ENCODE data around the gene CCDC154.

The CCDC154 gene

DNA sequence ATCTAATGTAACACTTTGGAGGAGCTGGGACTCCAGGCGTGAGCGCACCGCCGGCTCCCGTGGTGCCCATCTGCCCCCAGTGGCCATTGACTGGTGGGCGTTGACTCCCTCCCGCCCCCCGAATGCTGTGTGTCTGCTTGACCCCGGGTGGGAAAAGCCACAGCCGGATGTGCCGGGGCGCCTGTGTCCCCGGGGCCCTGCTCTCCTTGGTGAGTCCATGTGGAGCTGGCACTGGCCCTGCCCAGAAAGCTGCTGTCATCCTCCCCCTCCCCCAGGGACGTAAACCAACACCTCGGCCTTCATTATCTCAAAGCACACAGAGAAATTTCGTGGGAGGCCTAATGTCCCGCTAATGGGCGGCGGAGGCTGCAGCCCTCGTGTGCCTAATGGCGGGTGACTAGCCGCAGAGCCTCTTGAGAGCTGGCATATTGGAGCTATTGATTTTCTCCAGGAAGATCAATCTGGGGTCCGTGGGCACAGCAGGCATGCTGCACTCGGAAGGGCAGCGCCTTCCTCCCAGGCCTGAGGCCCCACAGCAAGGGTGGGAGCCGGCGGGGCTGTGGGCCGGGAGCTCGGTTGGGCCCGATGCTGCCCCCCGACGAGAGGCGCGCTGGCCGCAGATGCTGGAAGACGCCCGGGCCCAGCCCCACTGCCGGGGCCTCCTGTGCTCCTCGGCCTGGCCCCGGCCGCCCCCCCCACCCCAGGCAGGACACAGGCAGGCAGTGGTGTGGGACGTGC is 17.5 kb downstream of the CCDC154 start:
- Histone ChIP-seq H3K9me3 (ENCODE audit: control insufficient read depth, insufficient read depth, low read length) (no peaks in the 10 kb centered on the region), H3K36me3 (ENCODE audit: control insufficient read depth, insufficient read depth, low read length) (no peaks in the 10 kb centered on the region), H3K4me1 (ENCODE audit: control insufficient read depth, insufficient read depth, low read length) (no peaks in the 10 kb centered on the region), H3K27ac (ENCODE audit: low read depth, low read length) (no peak overlapping the region), H3K27me3 (ENCODE audit: control insufficient read depth, insufficient read depth, low read length) (no peaks in the 10 kb centered on the region), H3K9ac (ENCODE audit: low read depth, low read length) (no peak overlapping the region), H3K4me3 (ENCODE audit: low read depth, low read length) (no peak overlapping the region)

DNA sequence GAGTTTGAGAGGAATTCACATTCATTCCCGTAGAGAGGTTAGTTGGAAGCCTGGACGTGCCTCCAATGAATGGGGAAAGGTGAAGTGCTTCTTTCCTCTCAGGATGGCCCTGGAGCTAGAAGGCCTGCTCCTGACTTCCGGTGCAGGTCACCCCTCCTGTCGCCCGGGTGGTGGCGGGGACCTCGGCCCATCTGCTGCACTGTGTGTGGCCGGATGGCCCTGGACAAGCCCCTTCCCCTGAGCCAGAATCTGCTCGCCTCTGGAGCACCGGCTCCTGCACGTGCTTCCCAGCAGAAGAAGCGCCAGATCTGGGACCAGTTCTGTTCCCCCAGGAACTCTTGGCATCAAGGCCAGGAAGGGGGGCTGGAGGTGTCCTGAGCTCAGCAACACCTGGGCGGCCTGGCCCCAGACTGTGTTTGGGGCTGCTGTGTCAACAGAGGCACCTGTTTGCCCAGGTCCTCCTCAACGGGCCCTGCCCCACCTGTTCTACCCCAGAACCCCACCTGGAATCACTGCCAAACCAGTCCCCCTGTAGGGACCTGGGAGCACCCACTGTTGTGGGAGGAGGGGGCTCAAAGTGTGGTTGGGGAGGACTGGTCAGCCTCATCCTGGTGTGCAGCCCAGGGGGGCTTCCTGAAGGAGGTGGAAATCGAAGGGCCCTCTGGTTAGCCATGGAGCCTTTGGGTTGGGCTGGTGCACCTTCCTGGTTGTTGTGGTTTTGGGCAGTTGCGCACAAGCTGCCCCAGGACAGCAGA is 18.6 kb downstream of the CCDC154 start:
- H3K36me3 ChIP-seq (ENCODE audit: control insufficient read depth, insufficient read depth, low read length) = no peaks in the 10 kb centered on the region
- H3K4me1 ChIP-seq (ENCODE audit: control insufficient read depth, insufficient read depth, low read length) = no peaks in the 10 kb centered on the region
- H3K9ac ChIP-seq (ENCODE audit: low read depth, low read length) = no peak overlapping the region
- H3K4me3 ChIP-seq (ENCODE audit: low read depth, low read length) = no peak overlapping the region
- H3K27me3 ChIP-seq (ENCODE audit: control insufficient read depth, insufficient read depth, low read length) = no peaks in the 10 kb centered on the region
- no peak overlapping the region for H3K27ac ChIP-seq (ENCODE audit: low read depth, low read length)
- no peaks in the 10 kb centered on the region for H3K9me3 ChIP-seq (ENCODE audit: control insufficient read depth, insufficient read depth, low read length)

DNA sequence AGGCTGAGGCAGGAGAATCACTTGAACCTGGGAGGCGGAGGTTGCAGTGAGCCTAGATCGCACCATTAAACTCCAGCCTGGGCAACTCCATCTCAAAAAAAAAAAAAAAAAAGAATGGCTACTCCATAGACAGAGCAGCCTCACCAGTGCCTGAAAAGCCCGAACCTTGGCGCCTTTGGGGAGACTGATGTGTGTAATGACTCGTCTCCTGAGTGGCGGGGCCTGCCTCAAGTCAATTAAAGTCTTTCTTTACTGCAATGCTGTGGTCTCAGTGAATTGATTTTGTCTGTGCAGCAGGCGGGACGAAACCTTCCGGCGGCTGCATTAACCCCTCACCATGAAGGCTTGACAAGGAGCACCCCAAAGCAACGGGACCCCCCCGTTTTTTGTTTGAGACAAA is 20.3 kb downstream of the CCDC154 start:
- 0 out of 2 replicates have a peak, but pooled peaks cover 5% of the 10 kb centered on the region for H3K4me1 ChIP-seq (ENCODE audit: control insufficient read depth, insufficient read depth, low read length)
- H3K9ac ChIP-seq (ENCODE audit: low read depth, low read length) = no peak overlapping the region
- H3K4me3 ChIP-seq (ENCODE audit: low read depth, low read length) = no peak overlapping the region
- H3K27me3 ChIP-seq (ENCODE audit: control insufficient read depth, insufficient read depth, low read length) = no peaks in the 10 kb centered on the region
- H3K27ac ChIP-seq (ENCODE audit: low read depth, low read length) = no peak overlapping the region
- no peaks in the 10 kb centered on the region for H3K36me3 ChIP-seq (ENCODE audit: control insufficient read depth, insufficient read depth, low read length)
- H3K9me3 ChIP-seq (ENCODE audit: control insufficient read depth, insufficient read depth, low read length) = no peaks in the 10 kb centered on the region

DNA sequence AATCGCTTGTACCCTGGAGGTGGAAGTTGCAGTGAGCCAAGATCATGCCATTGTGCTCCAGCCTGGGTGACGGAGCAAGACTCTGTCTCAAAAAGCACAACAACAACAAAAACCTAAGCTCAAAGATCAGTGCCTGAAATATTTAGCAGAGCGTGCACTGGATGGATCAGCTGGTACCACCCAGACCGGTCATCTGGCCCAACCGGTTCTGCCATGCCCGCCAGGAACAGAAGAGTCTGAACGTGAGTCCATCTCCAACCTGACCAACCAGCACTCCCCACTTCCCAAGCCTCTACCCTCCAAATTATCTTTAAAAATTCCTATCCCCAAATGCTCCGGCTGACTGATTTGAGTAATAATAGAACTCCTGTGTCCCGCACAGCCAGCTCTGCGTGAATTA is 22.3 kb downstream of the CCDC154 start:
- H3K4me3 ChIP-seq (ENCODE audit: low read depth, low read length) = no peak overlapping the region
- H3K36me3 ChIP-seq (ENCODE audit: control insufficient read depth, insufficient read depth, low read length) = no peaks in the 10 kb centered on the region
- no peaks in the 10 kb centered on the region for H3K9me3 ChIP-seq (ENCODE audit: control insufficient read depth, insufficient read depth, low read length)
- no peak overlapping the region for H3K9ac ChIP-seq (ENCODE audit: low read depth, low read length)
- H3K4me1 ChIP-seq (ENCODE audit: control insufficient read depth, insufficient read depth, low read length) = 0 out of 2 replicates have a peak, but pooled peaks cover 5% of the 10 kb centered on the region
- H3K27ac ChIP-seq (ENCODE audit: low read depth, low read length) = no peak overlapping the region
- no peaks in the 10 kb centered on the region for H3K27me3 ChIP-seq (ENCODE audit: control insufficient read depth, insufficient read depth, low read length)

DNA sequence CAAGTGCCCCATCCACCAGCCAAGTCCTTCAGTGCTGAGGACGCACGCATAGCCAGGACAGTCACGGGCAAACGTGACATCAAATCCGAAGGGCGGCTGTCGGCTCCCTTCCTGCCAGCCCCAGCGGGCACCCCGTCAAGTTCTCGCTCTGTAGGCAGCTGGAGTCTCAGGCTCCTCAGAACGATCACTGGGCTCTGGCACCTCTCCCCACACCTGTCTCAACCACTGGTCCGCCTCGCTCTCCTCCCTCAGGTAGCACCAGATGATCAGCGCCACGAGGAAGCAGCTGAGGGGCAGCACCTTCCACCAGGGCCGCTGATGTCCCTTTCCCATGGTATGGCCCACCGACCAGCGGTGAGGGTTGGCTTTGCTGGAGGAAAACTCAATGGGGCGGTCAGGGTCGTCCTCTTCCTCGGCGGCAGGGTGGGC is 24.2 kb downstream of the CCDC154 start:
- Histone ChIP-seq H3K36me3 (ENCODE audit: control insufficient read depth, insufficient read depth, low read length) (no peaks in the 10 kb centered on the region), H3K27me3 (ENCODE audit: control insufficient read depth, insufficient read depth, low read length) (no peaks in the 10 kb centered on the region), H3K4me1 (ENCODE audit: control insufficient read depth, insufficient read depth, low read length) (0 out of 2 replicates have a peak, but pooled peaks cover 5% of the 10 kb centered on the region), H3K9me3 (ENCODE audit: control insufficient read depth, insufficient read depth, low read length) (no peaks in the 10 kb centered on the region), H3K4me3 (ENCODE audit: low read depth, low read length) (peak overlapping the region; percentile 97), H3K27ac (ENCODE audit: low read depth, low read length) (peak overlapping the region; percentile 76), H3K9ac (ENCODE audit: low read depth, low read length) (peak overlapping the region; percentile 85)

DNA sequence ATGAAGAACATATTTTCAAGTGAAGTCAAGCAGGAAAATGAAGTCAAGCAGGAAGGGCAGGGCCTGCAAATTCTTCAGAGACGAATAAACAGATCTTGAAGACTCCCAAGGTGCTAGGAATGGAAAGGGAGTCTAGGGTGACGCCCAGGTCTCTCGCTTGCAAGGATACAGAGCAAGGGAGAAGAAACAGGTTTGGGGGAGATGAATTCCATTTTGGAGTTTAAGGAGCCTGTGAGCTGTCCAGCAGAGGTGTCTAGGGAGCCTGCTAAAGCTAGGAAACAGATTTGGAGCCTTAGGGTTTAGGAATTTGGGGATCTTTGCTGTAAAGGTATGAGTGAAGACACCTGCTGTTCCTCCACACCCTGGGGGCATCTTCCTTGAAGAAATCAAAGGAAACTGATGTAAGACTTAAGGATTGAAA is 27.8 kb downstream of the CCDC154 start:
- H3K4me3 ChIP-seq (ENCODE audit: low read depth, low read length) = no peak overlapping the region
- H3K4me1 ChIP-seq (ENCODE audit: control insufficient read depth, insufficient read depth, low read length) = 0 out of 2 replicates have a peak, but pooled peaks cover 5% of the 10 kb centered on the region
- H3K36me3 ChIP-seq (ENCODE audit: control insufficient read depth, insufficient read depth, low read length) = peaks cover 4% of the 10 kb centered on the region; the same call in 1 of the 2 replicates
- H3K9me3 ChIP-seq (ENCODE audit: control insufficient read depth, insufficient read depth, low read length) = no peaks in the 10 kb centered on the region
- H3K27me3 ChIP-seq (ENCODE audit: control insufficient read depth, insufficient read depth, low read length) = no peaks in the 10 kb centered on the region
- no peak overlapping the region for H3K9ac ChIP-seq (ENCODE audit: low read depth, low read length)
- H3K27ac ChIP-seq (ENCODE audit: low read depth, low read length) = peak overlapping the region; percentile 5

DNA sequence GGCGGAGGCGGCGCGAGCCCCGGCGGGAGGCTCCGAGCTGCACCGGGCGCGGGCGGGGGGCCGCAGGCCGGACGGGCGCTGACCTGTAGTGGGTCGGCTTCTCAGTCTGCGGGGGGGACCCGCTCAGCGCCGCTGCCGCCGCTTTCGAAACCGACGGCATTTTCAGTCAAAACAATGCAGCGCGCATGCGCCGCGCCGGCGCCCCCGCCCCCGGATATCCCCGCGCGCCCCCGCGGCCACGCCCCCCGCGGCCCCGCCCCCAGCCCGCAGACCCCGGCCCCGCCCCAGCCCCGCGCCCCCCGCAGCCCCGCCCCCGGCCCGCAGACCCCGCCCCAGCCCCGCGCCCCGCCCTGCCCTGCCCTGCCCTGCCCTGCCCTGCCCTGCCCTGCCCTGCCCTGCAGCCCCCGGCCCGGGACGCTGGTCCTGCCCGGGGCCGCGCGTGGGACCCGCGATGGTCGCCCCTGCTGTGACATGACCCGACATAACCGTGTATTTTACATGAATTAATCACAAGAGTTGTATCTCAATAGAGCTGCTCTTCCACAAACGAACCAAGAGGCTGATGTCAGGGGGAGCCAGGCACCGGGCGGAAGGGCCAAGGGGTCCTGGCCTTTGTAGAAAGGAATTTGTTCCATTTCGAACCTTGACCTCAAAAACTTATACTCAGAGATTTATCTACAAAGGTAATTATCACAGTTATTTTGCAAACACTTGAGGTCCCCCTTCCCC is 29.7 kb downstream of the CCDC154 start, which contains the start of gene UNKL:
TSS of gene UNKL (minus strand) at position 173 of the 729 bp plus-strand sequence. CDS start at position 160, 13 bp downstream.
- H3K27ac ChIP-seq (ENCODE audit: low read depth, low read length) = peak within 1 kb of the TSS; percentile 47
- no peaks in the 10 kb centered on the region for H3K9me3 ChIP-seq (ENCODE audit: control insufficient read depth, insufficient read depth, low read length)
- 0 out of 2 replicates have a peak, but pooled peaks cover 3% of the 10 kb centered on the region for H3K4me1 ChIP-seq (ENCODE audit: control insufficient read depth, insufficient read depth, low read length)
- H3K36me3 ChIP-seq (ENCODE audit: control insufficient read depth, insufficient read depth, low read length) = peaks cover 4% of the 10 kb centered on the region; the same call in 1 of the 2 replicates
- peak within 1 kb of the TSS; percentile 69 for H3K4me3 ChIP-seq (ENCODE audit: low read depth, low read length)
- H3K27me3 ChIP-seq (ENCODE audit: control insufficient read depth, insufficient read depth, low read length) = no peaks in the 10 kb centered on the region
- no peak within 1 kb of the TSS; the same call in 1 of the 2 replicates for H3K9ac ChIP-seq (ENCODE audit: low read depth, low read length)

DNA sequence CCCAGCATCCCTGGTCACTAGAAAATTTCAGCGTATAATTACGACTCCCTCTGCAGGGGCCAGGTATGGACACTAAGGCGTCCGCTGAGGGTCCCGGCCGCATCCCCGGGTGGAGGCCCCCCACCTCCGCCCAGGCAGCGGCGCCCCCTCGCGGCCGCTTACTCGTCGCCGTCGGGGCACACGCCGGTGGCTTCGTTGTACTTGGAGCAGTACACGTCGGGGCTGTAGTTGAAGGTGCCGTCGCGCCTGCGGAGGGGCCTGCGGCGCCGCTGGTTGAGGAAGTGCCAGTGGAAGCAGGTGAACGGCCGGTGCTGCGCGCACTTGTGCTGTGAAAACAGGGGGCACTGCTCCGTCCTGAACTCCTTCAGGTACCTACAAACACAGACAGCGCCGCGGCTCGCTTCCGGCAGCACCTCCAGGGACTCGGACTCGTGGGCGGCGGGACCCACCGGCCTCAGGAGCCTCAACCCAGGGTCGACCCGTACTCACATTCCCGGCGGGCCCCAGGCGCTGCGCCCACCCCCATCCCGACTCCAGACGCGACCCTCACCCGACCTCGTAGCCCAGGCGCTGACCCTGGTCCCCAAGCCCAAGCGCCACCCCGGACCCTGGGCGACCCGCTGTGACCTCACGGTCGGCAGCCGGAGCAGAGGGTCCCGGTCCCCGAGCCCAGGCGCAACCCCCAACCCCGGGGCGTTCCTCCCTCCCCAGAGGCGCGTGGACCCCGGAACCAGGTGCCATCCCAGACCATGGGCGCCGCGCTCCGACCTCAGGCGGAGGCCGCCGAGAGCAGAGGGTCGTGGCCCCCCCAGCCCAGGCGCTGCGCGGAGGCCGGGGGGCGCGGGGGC is 30.4 kb downstream of the CCDC154 start:
- H3K9ac ChIP-seq (ENCODE audit: low read depth, low read length) = no peak overlapping the region; the same call in 1 of the 2 replicates
- peak overlapping the region; percentile 69 for H3K4me3 ChIP-seq (ENCODE audit: low read depth, low read length)
- H3K4me1 ChIP-seq (ENCODE audit: control insufficient read depth, insufficient read depth, low read length) = no peaks in the 10 kb centered on the region
- H3K27ac ChIP-seq (ENCODE audit: low read depth, low read length) = peak overlapping the region; percentile 8
- no peaks in the 10 kb centered on the region for H3K9me3 ChIP-seq (ENCODE audit: control insufficient read depth, insufficient read depth, low read length)
- H3K36me3 ChIP-seq (ENCODE audit: control insufficient read depth, insufficient read depth, low read length) = peaks cover 4% of the 10 kb centered on the region; the same call in 1 of the 2 replicates
- no peaks in the 10 kb centered on the region for H3K27me3 ChIP-seq (ENCODE audit: control insufficient read depth, insufficient read depth, low read length)

DNA sequence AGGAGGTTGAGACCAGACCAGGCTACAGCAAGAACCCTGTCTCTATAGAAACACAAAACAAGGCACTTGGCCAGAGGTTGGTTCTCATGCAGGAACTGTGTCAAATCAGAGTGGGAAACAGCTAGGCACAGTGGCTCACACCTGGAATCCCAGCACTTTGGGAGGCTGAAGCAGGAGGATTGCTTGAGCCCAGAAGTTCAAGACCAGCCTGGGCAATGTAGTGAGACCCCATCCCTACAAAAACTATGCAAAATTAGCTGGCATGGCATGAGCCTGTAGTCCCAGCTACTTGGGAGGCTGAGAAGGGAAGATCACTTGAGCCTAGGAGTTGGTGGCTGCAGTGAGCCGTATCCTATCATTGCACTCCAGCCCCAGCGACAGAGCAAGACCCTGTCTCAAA is 31.5 kb downstream of the CCDC154 start:
- Histone ChIP-seq H3K36me3 (ENCODE audit: control insufficient read depth, insufficient read depth, low read length) (peaks cover 4% of the 10 kb centered on the region; the same call in 1 of the 2 replicates), H3K27me3 (ENCODE audit: control insufficient read depth, insufficient read depth, low read length) (no peaks in the 10 kb centered on the region), H3K4me3 (ENCODE audit: low read depth, low read length) (no peak overlapping the region), H3K9ac (ENCODE audit: low read depth, low read length) (no peak overlapping the region), H3K27ac (ENCODE audit: low read depth, low read length) (no peak overlapping the region), H3K9me3 (ENCODE audit: control insufficient read depth, insufficient read depth, low read length) (no peaks in the 10 kb centered on the region), H3K4me1 (ENCODE audit: control insufficient read depth, insufficient read depth, low read length) (no peaks in the 10 kb centered on the region)

Data from HUES48 (cell line).